ENCODE measurements around the gene C4orf50.

The C4orf50 gene

DNA sequence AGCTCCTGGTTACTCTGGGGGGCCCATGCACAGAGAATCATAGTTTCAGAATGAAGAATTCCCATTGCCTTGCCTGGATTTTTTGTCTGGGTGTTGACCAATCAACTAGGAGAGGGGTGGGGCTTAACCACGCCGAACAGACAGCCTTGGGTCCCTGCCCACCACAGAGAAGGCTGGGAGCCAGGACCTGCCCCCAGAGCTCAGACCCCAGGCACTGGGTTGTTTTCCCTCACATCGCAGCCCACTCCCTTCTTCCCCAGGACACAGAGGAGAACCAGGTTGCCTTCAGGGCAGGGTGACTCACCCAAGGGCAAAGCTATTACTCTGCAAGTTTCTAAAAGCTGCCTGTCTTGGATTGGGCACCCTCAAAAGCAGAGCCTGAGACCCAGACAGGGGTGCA lies 102.0 kb downstream of the C4orf50 start:
- no peak for DNase-seq

DNA sequence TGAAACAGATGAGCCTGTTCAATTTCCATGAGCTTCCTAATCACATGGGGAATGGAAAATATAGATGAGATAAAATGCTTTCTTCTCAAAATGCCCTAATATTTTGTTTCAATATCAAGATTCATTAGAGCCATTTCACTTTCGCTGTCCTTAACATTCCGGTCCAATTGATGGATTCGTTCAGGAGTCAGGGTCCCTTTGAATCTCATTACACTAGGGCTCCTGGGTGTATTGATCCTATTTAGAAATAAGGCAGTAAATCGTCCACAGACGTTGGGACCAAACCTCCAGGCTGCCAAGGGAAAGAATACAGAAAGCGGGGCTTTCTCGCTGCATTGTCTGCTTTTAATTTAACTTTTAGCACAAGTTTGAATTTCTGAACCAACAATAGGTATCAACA lies 104.8 kb downstream of the C4orf50 start:
- DNase-seq, result no peak

DNA sequence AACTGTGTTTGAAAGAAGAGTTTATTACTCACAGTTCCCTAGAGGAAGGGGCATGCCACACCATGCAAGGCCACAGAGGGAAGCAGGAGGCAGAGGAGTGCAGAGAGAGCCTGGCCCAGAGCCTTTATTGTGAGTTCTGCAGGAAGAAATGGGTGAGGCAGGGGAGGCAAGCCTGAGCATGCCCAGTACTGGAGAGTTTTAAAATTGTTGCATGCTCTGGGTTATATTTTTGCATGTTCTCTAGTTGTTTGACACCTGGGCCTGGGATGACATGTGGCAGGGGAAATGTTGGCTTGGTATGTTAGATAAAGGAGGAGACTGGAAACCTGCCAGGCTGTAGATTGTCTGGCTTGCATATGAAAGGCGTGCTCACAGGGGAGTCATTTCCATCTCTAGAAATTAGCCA lies 105.6 kb downstream of the C4orf50 start:
- no peak for DNase-seq

DNA sequence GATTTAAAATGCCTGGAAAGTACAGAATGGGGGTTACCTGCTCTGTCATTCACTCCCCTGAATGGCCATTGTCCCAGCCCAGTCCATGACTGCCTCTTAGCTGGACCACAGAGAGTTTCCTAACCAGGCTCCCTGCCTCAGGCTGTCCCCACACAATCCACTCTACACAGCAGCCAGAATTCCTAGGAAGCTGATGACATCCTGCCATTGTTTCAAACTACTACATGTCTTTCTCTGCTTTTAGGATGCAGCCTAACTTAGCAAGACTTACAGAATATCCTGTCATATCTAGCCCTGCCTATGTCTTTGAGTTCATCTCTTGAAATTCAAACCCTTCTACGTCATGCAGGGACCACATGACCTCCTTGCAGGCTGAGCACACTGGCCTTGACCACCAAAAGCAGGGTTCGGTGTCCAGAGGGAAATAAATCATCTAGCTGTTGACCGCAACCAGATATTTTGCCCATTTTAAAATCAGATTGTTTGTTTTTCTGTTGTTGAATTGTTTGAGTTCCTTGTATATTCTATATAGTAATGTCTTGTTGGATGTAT lies 109.3 kb downstream of the C4orf50 start:
- DNase-seq, result no peak

DNA sequence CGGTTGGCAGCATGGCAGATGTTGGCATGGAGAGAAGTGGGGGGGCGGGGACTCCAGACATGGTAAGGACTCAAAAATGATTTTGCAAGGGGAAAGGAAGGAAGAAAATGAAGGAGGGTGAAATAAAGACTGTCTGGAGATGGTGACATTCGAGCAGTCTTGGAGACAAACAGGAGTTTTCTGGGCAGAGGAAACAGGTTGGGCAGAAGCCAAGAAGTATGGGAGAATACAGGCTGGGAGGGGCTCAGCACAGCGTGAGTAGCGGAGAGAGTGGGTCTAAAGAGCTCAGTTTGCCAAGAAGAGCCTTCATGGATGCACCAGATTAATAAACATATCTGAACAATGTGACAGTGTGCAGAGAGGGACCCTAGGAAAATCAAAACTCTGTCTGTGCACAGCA lies 112.0 kb downstream of the C4orf50 start:
- no peak for DNase-seq

DNA sequence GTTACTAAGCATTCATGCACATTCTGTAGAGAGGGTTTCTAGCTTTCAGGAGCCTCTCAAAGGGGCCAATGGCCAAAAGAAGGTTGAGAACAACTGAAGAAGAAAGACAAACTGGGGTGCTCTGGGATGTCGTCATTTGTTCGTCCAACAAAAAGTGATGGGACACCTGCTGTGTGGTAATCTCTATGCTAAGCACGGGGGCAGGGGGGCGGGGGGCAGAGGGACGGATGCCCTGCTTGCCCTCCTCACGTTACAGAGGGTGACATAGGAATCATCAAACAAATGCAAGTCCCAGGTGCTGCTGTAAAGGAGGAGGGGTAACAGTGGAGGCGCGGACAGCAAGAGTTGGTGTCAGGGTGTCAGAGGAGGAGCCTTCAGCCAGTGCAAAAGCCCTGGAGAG lies 112.5 kb downstream of the C4orf50 start:
- no peak for DNase-seq

DNA sequence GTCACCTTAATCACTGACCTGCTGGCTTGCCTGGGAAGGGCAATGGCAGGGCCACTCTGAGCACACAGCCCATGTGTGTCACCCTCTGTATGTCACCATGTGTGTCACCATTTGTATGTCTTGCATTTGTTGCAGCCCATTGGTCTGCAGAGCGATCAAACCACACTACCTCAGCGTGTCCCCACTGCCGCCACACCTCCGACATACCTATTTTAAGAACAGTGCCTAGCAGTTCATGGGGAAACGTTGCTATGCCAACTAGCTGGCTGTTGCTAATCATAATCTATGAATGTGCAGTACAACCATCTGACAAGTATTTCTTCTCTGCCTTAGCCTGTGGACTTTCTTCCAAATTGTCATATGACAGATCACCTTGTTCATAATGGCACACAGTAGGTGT lies 117.4 kb downstream of the C4orf50 start:
- no peak for DNase-seq

DNA sequence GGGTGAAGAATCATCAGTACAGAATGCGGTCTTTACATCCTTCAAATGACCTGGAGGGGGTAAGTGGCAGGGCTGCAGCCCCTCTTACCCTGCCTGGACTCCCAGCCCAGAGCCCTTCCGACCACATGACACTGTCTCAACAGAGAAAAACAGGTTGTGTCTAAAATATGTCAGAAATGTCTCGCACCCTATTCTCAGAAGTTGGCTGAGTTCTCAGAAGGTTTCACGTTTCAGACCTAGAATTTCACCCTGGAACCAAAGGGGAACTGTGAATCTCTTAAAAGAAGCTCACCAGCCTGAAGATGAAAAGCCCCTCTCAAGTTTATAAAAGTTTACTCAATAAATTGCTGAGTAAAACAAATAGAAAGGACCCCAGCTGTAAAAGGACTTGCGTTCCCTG lies 118.3 kb downstream of the C4orf50 start:
- DNase-seq, result no peak

DNA sequence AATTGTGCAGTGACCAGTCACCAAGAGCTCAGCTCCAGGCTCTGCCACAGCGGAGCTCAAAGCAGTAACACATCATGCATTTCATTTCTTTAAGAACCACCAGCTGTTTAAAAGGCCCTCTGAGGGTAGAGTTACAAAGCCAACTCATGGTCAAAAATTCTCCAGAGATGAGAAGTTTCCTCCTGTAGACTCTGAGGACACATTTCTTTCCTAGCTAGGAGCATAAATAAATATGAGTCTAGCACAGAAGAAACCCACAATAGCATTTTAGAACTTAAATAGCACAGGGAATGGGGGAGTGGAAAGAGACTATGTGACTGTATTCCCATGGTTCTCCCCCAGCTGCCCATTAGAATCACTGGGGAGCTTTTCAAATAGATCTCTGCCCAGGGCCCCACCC lies 118.8 kb downstream of the C4orf50 start:
- no peak for DNase-seq

DNA sequence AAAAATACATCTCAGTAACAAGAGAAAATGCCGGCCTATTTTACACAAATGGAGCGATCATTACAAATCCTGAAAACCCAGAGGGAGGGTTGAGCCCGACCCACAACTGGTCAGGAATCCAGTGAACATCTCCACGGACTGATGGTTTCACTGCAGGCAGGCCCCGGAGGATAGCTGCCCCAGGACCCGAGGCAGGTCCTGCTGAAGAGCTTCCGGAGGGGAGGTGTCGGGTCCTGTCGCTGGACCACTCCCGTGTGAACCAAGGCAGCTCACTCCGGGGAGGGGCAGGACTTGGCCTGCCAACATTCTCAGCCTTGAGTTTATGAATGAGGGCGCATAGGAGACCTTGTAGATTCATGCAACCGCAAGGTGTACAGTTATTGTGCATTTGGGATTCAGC lies 120.6 kb downstream of the C4orf50 start:
- no peak for DNase-seq

DNA sequence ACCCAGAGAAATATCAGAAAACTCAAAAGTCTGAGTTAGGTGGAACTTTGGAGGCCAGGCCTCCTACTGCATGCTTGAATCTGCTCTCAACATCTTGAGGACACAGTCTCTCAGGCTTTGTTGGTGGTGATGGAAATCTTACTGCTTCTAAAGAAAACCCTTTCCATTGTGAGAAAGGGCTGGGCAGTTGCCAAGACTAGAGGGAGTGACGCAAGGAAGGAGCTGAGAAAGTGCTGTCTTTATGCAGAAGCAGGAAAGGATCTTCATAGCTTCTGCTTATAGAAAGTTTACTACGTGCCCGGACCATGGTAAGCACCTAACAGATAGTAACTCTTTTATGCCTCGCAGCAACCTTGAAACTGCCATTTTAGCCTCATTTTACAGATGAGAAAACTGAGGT lies 122.9 kb downstream of the C4orf50 start:
- no peak for DNase-seq

DNA sequence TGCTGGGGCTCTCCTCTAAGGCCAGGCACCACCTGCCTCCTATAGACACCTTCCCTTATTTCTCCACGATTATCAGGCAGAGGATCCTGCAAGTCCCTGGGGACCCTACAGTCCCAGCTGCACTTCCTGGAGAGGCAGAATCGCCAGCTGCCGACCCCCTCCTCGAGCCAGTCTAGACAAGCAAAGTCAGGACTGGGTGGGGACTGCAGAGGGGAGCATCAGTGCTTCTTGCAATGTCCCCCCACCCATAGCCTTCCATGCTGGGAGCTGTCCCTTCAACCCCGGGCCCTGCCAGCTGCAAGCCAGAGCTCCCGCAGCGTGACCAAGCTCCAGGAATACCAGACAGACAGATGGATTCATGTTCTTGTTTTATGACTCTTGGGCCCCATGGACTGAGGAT lies 124.0 kb downstream of the C4orf50 start:
- no peak for DNase-seq

DNA sequence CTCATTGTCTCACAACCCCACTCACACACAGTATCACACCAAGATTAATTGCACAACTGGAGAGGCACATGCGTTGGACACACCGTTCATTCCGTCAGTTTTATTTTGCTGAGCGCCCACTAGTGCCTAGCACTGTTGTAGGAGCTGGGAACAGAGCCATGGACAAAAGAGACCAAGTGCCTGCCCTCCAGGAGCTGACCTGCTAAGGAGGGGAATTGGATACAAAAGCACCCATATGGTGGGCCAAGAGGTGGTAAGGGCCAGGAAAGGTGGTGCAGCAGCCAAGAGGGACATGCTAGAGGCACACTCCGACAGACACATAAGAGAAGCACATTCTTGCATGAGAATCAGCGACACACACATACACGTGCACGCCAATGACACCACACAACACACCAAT lies 124.6 kb downstream of the C4orf50 start:
- DNase-seq, result no peak

DNA sequence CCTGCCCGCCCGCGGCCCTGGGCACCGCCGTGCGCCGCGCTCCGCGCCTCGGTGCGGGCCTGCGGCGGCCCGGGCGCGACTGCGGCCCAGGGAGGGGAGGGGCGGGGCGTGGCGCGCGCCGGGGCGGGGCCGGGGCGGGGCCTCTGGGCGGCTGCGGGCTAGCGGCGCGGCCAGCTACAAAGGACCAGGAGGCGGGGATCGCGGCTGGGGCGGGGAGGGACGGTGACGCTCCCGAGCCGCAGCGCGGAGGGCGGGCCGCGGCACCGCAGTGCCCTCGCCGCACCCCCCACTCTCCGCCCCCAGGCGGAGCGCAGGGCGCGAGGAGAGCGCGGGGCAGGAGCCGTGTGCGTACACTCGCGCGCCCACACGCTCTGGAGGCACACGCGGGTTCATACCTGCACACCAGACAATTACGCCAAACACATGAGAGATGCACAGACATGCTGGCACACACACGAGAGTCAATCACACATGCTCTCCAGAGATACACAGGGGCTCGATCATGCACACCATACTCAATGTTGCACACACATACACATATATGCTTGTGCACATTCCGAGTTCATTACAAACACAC lies 125.1 kb downstream of the C4orf50 start, which contains the start of gene CRMP1:
CRMP1 (minus strand) TSS at position 83 of the 577 bp plus-strand sequence. CDS start 117 bp downstream, outside the sequence.
- DNase-seq, result peak; percentile 34

DNA sequence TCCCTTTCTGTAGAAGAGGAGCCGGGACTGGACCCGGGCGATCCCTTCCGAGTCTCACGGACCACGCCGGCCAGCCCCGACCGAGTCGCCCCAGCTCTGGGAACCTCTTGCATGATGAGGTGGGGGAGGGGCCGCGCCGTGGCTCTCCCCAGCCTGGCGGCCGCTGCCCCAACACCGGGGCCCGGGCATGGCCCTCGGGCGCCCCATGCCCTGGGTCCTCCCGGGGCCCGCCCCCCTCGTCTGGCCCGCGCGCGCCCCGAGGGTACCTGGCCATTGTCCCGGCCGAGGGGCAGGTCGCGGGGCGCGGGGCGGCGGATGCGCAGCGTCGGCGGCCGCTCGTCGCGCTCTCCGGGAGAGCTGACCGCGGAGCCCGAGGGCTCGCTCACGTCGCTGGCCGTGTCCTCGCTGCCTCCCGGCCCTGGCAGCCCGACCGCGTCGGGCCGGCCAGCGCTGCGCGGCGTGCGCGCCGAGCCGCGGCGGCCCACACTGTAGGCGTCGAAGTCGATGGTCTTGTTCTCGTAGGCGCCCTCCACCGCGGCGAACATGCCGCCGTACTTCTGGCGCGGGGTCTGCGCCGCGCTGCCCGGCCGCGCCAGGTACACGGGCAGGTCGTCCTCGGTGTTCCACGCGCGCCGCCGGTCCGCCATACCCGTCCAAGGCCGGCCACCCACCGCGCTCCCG lies 125.8 kb downstream of the C4orf50 start:
- no peak for DNase-seq

DNA sequence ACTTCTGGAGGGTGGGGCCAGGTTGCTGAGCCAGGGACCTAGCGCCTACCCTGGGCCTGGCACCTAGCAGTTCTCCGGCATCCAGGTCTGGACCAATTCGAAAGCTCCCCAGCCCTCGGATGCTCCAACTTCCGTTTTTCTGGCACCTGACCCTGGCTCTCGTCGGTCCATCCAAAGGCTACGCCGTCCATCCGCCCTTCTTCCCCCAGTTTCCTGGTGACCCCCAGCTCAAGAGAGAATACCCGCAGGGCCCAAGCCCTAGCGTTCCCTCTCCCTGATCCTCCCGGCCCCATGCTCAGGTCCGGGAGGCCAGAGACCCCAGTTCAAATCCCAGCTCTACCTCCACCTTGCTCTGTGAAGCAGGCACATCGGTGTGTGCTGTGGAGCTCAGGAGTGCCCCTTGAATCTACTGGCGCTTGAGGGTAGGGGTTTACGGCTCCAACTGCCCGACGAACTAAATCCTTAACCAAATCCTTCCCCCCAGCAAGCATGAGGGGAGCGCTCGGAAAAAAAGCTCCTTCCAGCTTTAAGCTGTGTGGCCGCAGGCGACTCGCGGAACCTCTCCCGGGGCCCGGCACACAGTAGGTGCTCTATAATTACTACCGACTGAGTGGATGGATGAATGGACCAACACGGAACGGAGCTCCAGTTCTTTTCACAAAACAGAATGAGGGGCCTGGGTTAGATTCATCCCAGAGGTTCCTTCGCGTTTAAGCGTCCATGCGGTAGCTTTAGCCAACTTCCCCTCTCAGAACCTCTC lies 126.5 kb downstream of the C4orf50 start:
- no peak for DNase-seq

DNA sequence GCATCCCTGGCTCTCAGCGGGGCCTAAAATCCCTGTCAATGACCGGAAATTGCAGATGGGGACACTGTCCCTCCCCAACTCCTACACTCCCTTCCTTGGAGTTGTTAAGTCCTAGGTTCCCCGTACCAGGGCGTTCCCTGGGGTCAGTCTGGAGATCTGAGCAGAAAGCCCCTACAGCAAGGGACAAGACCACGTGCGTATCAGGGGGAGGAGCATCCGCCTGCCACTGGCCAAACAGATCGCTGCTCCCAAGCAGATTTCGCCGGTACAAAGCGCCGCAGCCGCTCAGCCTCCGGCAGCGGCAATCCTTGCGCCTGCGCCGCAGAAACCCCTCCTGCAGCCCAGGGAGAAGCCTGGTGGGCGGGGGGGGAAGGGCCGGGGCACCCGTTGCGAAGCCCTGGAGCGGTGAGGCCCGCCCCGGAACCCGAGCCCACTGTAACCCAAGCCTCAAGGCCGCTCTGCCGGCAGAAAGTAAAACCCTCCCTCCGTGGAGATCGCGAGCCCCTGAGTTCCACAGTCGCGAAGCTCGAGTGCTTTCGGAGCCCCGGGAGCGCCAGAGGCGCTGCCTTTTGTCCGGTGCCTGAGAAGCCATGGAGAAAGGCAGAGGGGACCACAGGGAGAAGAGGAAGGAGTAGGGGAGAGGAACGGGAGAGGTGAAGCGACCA lies 128.0 kb downstream of the C4orf50 start:
- peak; percentile 61 for DNase-seq

DNA sequence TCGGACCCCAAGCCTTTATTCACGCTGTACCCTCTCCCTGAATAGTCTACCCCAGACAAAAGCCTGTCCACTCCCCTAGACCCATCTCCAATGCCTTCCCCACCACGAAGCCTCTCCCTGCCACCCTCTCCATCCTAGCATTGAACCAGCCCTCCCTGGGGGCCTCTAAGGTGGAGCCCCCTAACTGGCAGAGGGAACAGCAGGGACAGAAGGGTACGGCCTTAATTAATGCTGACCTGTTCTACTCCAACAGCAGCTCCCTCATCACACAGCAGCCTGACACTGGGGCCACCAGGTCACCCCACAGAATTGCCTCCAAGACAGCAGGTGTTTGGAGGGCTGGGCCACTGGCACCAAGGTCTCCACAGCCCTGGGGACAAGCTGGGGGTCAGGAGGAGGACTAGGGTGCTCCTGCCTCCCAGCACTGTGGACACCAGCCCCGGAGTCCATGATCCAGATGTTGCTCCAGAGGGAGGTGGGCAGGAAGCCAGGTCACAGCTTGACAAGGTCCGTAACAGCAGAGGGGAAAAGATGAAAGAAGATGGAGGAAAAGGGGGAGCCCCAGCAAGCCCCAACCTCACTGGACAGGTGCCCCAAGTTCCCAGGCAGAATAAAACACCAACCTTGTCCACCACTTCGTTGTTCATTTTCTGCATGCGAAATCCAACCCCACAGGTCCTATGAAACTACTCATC lies 129.1 kb downstream of the C4orf50 start:
- no peak for DNase-seq

DNA sequence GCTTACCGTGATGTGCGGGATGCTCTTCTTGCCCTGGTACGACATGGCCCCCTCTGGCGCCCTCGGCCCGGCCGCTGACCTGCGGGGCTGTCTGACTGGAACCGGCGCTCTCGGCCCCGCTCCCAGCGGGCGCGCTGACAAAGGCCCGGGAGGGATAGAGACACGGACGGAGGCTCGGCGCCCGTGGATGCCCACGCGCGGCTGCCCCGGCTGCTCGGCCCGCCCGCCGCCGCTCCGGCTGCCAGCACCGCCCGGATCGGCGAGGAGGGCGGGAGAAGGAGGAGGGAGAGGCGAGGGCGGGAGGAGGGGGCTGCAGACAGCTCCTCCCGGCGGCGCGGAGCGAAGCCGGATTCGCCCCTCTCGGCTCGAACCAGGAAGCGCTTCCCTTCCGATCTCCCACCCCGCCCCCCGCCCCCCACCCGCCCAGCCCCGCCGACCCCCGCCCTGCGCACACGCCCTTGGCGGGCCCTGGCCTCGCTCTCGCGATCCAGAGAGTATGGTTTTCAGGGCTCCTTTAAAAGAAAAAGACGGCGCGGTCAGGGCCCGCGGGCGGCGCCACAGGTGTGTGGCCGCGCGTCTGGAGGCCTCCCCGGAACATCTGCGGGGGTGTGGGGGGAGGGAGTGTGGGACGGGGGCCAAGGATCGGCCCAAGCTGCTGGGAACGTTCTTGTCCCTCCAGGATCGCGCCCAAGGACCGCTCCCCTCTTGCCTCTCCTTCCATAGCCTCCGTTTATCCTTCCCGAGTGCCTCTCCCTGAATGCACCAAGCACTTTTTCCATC lies 129.8 kb downstream of the C4orf50 start:
- DNase-seq, result peak; percentile 22

DNA sequence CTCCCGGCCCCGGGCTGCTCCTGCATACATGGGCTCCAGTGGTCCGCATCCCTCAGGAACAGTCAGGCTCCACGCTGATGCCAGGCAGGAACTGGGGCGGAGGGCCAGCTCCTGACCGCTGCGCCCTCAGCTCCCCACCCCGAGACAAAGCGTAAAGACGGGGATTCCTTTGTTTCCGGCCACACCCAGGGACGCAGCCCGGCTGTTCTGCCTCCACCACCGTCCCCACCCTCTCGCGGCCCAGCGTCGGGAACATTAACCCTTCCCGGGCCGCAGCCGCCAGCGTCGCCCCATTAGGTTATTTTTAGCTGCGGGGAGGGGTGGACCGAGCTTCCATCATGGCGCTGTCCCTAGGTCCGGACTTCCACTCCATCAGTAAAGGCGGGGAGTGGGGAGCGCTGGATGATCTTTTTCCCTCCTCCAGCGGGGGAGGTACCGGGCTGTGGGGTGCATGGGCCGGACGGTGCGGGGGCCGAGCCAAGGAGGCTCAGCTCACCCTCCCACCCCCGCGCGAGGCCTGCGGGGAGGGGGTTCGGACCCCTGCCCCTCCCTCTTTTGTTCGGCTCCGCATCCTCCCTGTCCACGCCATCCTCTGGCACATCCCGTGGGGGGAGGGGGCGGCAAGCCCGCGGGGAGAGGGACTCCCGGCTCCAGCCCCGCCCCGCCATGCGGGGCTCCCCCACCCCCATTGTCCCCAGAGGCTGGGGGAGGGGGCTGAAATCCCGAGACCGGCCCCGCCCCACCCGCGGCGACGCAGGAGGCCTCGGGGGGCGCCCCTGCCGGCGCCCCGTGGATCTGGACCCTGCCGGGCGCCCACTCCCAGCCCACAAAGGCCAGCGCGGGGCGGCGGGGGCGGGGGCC lies 130.6 kb downstream of the C4orf50 start:
- DNase-seq, result no peak

DNA sequence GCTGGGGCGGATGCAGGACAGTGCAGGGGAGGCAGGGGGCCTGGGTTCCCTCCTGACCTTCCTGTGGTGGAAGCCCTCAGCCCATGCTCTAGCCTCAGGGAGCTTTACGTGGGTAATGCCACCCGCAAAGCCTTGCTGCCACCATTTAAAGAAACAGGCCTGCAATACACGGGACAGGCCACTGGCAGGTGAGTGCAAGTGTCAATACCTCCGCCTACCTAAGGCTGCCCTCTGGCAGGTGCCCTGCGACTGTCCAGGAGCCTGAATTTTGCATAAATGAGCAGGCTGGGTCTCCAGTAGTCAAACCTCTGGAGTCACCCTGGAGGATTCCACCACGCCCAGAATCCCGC lies 131.2 kb downstream of the C4orf50 start:
- DNase-seq, result no peak
